GM18519 (cell line): ENCODE measurements around the gene ABLIM2.
"Not testable (repeated sequence)": the region's sequence is repeated elsewhere in the genome, so short reads cannot be mapped to it uniquely, and the experiment has no call there.

ENCODE experiments used
- ATAC-seq: cut with Tn5 transposase; IDR thresholded peaks from one replicate; pipeline ENCODE4 v1.9.1; 2021; ENCODE audit warnings: mild to moderate bottlenecking, moderate library complexity; ENCODE audit not compliant: unreplicated experiment, low FRiP score

ABLIM2 gene

GRCh38 chr4:7929118-7929951 lies 229.3 kb downstream of the ABLIM2 start:
- ATAC-seq, result no peak

GRCh38 chr4:7928711-7929110 lies 229.9 kb downstream of the ABLIM2 start:
- ATAC-seq, result no peak

- ATAC-seq, result no peak
Measured at GRCh38 chr4:7926822-7927221, 231.8 kb downstream of the ABLIM2 start.

- no peak for ATAC-seq
Measured at GRCh38 chr4:7924570-7924969, 234.0 kb downstream of the ABLIM2 start.

- no peak for ATAC-seq
Measured at GRCh38 chr4:7924163-7924562, 234.4 kb downstream of the ABLIM2 start.

- ATAC-seq, result no peak
Measured at GRCh38 chr4:7922466-7922865, 236.1 kb downstream of the ABLIM2 start.

GRCh38 chr4:7918981-7919380 lies 239.6 kb downstream of the ABLIM2 start:
- no peak for ATAC-seq

- not testable (repeated sequence) for ATAC-seq
Measured at GRCh38 chr4:7918187-7918586, 240.4 kb downstream of the ABLIM2 start.

GRCh38 chr4:7917669-7918068 lies 240.9 kb downstream of the ABLIM2 start:
- ATAC-seq, result no peak

GRCh38 chr4:7915875-7916242 lies 242.8 kb downstream of the ABLIM2 start:
- no peak for ATAC-seq
